Neutrophil (primary cell): ENCODE data around the gene NIP7.

Source experiments
- H3K27ac ChIP-seq: fragments of 200-600 bp; sonication (generic); 2 replicates; pipeline ENCODE4 v1.5.1; 2016; ENCODE audit warnings: mild to moderate bottlenecking, moderate library complexity
- H3K27me3 ChIP-seq: fragments of 200-600 bp; sonication (generic); 2 replicates; pipeline ENCODE4 v1.6.0; 2016; ENCODE audit warnings: mild to moderate bottlenecking
- H3K36me3 ChIP-seq: fragments of 200-600 bp; sonication (generic); 2 replicates; pipeline ENCODE4 v1.5.1; 2017
- H3K4me1 ChIP-seq, 2 experiments: fragments of 200-600 bp in 1 of 2; sonication (generic) in 1 of 2; 1 replicate in 1 of 2; 2 replicates in 1 of 2; pipeline versions ENCODE4 v1.5.1 to v1.6.1; 2013 to 2016; ENCODE audit warnings: low read depth in 1 of 2, low read length in 1 of 2, mild to moderate bottlenecking in 1 of 2, moderate library complexity in 1 of 2; ENCODE audit not compliant: control insufficient read depth in 1 of 2, insufficient read depth in 1 of 2
- H3K4me3 ChIP-seq, 2 experiments: fragments of 200-600 bp in 1 of 2; sonication (generic) in 1 of 2; 1 replicate in 1 of 2; 2 replicates in 1 of 2; pipeline ENCODE4 v1.5.1; 2013 to 2016; ENCODE audit warnings: low read depth in 1 of 2, low read length in 1 of 2, mild to moderate bottlenecking in 1 of 2, moderate library complexity in 1 of 2
- H3K9me3 ChIP-seq: fragments of 200-600 bp; sonication (generic); 2 replicates; pipeline ENCODE4 v1.5.1; 2016
- CTCF ChIP-seq: fragments of 200-600 bp; sonication (generic); IDR thresholded peaks from 2 replicates; pipeline ENCODE4 v1.5.1; 2016; ENCODE audit warnings: antibody characterized with exemption

NIP7 gene

DNA sequence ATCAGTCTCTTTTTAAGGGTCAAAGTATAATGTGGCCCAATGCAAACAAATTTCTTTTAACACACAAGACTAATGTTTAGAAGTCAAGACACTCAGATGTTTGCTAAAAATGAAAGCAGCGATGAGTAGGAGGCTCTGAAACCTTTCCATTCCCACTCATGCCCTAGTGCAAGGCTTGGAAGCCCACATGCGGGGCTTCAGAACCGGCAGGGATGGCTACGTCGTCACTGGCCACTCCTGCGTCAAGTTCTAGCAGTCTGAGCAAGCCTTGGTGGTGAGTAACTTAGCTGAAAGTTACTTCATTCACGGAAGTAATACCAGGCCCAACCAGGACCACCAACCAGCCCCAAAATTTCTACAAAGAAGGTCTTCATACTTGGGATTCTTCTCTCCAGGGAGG, 26.9 kb downstream of the NIP7 start:
- Histone ChIP-seq H3K36me3 (peaks cover 78% of the 10 kb centered on the region), H3K27ac (no peak overlapping the region), H3K4me3 (no peak overlapping the region), H3K27me3 (no peaks in the 10 kb centered on the region), H3K9me3 (no peaks in the 10 kb centered on the region), H3K4me1 (peaks cover 7 to 9% of the 10 kb centered on the region in 2 experiments)
- TF ChIP-seq CTCF: no peak

DNA sequence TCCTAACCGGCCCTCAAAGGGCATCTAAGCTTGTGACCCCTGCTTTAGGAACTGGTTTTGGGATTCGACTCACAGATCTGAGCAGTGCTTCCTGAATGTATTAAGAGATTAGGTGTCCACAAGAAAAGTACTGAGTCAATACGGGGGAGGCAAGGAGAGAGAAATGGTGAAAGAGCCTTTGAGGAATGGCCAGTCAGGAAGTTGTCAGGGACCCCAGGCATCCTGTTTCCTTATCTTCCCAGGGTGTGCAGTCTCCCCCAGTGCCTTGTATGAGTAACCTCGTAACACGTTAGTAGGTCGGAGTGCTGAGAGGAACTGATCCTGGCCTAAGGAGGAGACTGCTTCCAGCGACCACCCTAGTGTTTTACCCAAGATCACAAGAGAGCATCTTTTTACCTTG, 28.4 kb downstream of the NIP7 start:
- peaks cover 82% of the 10 kb centered on the region for H3K36me3 ChIP-seq
- TF ChIP-seq CTCF: no peak
- H3K27ac ChIP-seq: no peak overlapping the region
- no peaks in the 10 kb centered on the region for H3K9me3 ChIP-seq
- peaks cover 13 to 16% of the 10 kb centered on the region in 2 experiments for H3K4me1 ChIP-seq
- no peaks in the 10 kb centered on the region for H3K27me3 ChIP-seq
- H3K4me3 ChIP-seq: no peak overlapping the region

DNA sequence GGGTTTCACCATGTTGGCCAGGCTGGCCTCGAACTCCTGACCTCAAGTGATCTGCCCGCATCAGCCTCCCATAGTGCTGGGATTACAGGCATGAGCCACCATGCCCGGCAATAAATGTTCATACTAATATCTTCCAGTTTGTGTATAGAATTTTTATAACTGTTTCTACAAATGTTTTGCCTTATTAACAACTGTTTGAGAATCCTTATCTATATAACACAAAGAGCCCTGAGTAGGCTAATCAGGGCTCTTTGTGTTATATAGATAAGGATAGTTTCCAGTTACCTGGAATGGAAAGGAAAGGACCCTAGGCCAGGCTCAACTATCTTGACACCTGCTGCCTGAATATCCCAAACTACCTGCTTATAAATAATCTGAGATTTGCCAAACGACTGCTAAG, 29.3 kb downstream of the NIP7 start:
- Histone ChIP-seq H3K36me3 (peaks cover 75% of the 10 kb centered on the region), H3K4me1 (peaks cover 13 to 16% of the 10 kb centered on the region in 2 experiments), H3K4me3 (no peak overlapping the region), H3K27ac (no peak overlapping the region), H3K27me3 (no peaks in the 10 kb centered on the region), H3K9me3 (no peaks in the 10 kb centered on the region)
- no peak for TF ChIP-seq CTCF

DNA sequence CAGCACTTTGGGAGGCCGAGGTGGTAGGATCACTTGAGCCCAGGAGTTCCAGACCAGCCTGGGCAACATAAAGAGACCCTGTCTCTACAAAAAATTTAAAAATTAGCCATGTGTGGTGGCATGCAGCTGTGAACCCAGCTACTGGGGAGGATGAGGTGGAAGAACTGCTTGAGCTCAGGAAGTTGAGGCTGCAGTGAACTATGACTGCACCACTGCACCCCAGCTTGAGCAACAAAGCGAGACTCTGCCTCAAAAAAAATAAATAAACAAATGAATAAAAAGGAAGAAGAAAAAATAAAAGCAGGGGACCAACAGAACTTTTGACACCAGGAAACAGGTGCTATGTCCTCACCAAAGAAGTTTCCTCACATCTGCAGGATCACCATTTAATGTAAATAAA, 32.0 kb downstream of the NIP7 start:
- peak overlapping the region; percentile 49 for H3K27ac ChIP-seq
- no peak for TF ChIP-seq CTCF
- H3K36me3 ChIP-seq: peaks cover 53% of the 10 kb centered on the region
- H3K9me3 ChIP-seq: no peaks in the 10 kb centered on the region
- H3K4me3 ChIP-seq: no peak overlapping the region
- no peaks in the 10 kb centered on the region for H3K27me3 ChIP-seq
- peaks cover 13 to 16% of the 10 kb centered on the region in 2 experiments for H3K4me1 ChIP-seq

- Histone ChIP-seq H3K36me3 (peaks cover 46% of the 10 kb centered on the region), H3K27me3 (no peaks in the 10 kb centered on the region), H3K9me3 (no peaks in the 10 kb centered on the region), H3K4me1 (peaks cover 13% of the 10 kb centered on the region in 2 experiments), H3K27ac (no peak overlapping the region), H3K4me3 (no peak overlapping the region)
- TF ChIP-seq CTCF: no peak
Measured at GRCh38 chr16:69373019-69373418, 33.4 kb downstream of the NIP7 start.
